Medulla oblongata (tissue), 1 donor: ENCODE measurements around the gene S100A11.
"Not testable (repeated sequence)": the region's sequence is repeated elsewhere in the genome, so short reads cannot be mapped to it uniquely, and the experiment has no call there.

Experiments used
- DNase-seq: peaks from one replicate; pipeline ENCODE4 v3.0.0-alpha.2; 2015; ENCODE audit errors: extremely low spot score

The S100A11 gene

DNA sequence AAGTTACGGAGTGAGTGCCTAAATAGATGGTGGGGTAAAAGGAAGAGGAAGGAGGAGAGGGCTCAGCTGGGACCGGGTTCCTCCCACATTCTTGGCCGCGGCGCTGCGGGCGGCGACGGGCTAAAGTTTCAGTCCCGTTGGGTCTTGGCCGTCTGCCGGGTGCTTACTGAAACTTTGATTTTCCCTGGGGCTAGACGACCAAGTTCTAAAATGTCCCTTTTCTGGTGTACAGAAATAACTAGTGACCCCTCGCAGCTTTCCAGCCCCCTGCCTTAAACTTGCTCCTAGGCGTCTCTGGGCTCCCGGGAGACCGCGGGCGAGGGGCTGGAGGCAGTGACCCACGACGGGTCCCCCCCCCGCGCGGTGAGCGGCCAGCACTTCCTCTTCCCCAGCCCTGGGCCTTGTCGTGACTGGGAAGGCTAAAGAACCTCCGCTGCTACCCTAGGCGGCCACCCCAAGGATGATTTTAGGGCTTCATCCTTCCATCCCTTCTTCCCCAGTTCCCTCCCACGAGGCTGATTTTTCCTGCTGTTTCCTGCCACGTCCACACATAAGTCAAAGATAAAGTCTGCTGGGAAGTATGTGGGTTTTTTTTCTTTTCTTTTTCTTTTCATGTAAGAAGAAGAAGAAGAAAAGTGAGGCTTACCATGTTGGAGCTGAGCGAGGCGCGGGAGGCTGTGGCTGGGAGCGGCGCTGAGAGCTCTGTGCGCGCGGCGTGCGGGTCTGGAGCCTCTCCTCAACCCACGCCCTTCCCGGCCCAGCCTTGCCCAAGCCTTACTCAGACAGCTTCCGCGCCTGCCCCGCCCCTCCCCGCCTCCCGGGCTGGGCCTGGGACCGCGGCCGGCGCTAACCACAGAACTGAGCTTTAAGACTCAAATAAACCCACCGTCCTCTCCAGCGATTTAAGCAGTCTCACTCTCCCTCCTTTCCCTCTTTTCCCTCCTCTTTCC lies at the start of gene S100A11:
Gene S100A11 (minus strand): TSS at position 738 of the 950 bp plus-strand sequence. CDS start 89 bp downstream, at position 649.
- DNase-seq, result peak; percentile 69

DNA sequence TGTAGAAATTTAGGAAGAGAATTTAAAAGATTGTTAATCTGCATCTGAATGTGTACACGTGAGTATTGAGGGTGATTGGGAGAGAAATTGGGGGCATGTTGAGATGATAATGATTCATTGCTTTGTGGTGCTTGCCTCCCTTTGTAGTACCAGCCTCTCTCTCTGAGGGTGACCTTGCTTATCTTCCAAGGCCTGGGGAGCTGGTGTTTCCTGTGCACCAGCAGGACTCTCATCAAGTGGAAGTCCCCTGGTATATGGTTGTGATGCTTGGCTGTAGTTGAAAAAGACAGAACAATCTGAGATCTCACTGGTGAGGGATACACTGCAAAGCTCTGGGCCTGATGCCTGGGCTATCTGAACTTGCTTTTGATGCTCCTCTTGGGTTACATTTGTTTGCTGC lies 48.0 kb upstream of the S100A11 start:
- no peak for DNase-seq

DNA sequence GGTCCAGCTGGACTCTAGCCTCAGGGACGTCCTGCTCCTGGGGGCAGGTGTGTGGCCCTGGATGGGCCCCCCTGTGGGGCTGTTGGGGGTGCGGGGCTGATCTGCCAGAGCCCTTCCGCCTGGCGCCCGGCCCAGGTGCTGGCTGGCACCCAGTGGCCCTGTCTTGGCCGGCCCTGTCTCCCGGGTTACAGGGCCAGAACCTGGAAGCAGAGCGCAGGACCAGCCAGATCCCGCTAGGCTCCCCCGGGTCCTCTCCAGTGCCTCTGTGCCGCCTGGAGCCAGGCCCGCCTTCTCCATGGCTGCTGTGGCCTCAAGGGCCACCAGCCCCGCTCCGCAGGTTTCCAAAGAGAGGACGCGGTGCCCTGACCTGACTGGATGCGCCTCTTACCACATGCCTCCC lies 44.2 kb upstream of the S100A11 start:
- DNase-seq, result not testable (repeated sequence)

DNA sequence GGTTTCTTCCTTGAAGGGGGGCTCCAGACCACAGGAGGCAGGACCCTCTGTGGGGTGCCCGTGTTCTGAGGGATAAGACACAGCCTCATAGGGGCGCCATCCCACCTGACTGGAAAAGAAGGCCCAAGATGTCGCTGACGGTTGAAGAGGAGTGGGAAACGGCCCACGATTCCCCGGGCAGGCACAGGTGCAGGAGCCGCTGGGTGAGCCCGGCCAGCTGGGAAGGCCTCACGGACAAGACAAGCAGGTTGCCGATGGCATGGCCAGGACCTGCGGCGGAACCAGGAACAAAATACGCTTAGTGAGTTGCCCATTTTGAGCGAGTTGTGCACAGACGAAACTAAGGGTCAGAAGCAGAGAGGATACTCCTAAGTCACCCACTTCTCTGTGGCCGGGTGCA lies 43.7 kb upstream of the S100A11 start:
- DNase-seq, result not testable (repeated sequence)

DNA sequence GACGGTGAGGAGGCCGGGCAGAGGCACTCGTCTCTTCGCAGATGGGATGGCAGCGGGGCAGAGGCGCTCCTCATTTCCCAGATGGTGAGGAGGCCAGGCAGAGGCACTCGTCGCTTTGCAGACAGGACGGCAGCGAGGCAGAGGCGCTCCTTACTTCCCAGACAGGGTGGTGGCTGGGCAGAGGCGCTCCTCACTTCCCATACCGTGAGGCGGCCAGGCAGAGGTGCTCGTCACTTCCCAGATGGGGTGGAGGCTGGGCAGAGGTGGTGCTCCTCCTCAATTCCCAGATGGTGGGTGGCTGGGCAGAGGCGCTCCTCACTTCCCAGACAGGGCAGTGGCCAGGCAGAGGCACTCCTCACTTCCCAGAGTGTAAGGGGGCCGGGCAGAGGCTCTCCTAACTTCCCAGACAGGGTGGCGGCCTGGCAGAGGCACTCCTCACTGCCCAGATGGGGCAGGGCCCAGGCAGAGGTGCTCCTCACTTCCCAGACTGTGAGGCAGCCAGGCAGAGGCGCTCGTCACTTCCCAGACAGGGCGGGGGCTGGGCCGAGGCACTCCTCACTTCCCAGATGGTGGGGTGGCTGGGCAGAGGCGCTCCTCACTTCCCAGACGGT lies 42.1 kb upstream of the S100A11 start:
- DNase-seq, result no peak

DNA sequence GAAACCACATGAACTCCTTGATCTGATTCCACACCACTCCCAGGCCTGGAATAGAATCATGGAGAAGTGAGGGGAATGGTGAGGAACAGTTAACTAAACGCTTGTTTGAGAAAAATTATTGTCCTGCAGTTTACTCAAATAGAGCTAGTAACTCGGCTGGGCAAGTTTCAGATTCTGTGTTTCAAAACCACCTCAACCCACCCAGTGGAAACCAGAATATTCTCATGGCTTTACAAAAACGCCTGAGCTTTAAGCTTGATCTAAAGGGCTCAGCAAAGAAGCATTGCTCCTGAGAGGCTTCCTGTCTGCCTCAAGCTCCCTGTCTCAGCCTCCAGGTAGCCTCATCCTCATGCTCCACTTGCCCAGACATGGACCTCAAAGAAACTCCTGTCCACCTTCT lies 35.5 kb upstream of the S100A11 start:
- no peak for DNase-seq

DNA sequence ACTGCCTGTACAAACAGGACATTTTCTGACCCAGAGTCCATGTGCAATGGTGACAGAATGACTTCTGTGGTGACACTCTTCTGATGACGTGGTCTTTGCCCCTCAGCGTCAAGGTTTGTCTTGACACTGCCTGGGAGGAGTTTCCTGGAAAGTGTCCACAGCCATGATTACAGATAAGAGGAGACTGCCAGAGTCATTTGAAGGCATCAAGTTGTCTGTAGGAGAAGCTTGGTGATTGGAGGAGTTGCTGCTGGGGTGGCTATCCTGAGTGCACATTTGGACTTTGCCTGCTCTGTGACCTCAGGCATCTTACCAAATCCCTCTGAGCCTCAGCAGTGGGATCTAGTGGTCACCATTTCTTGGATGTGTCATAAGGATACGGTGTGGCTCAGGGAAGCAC lies 34.3 kb upstream of the S100A11 start:
- no peak for DNase-seq

DNA sequence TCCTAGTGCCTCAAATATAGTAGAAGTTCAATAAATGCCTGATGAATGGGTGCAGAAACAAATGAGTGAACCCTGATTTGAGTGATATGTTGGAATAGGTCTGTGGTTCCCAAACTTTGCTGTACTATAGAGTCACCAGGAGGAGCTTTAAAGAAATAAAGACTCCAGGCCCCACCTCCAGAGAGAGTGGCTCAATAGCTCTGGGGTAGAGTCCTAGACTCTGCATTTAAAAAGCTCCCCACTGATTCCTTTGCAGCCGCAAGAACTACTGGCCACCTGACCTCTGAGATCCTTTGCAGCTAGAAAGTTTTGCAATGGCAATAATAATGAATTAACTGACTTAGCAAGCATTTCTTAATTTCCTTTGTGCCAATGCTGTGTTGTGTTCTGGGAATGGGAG lies 31.1 kb upstream of the S100A11 start:
- DNase-seq, result no peak

DNA sequence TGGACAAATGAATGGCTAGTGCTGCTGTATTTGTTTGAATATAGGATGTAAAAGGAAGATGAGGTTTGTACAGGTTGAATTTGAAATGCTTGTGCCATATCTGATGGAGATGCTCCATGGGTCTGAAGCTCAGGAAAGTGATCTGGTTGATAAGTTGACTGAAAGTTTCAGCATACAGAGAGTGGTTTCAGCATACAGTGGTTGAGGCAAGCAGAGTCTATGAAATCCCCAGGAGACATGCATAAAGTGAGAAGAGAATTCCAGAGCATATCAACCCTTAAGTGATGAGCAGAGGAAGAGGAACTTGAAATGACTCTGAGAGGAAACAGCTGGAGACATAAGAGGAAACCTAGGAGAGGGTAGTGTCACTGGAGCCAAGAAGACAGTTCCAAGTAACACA lies 30.3 kb upstream of the S100A11 start:
- DNase-seq, result no peak

DNA sequence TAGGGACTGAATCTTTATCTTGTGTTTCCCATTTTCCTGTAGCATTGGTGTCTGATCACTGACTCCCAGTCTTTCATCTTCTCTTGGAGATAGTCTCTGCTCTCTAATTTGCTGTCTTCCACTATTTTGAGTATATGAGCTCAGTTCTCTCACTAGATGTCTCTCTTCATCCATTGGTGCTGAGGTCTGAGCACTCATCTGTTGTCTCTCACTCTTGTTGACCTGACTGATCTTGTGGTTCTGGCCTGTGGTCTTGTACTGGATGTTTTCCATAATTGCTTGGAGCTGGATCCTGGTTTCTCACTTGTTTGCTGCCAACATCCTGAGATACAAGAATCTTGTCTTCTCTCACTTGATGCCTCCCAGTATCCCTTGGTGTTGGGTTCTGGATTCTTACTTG lies 25.1 kb upstream of the S100A11 start:
- DNase-seq, result no peak

DNA sequence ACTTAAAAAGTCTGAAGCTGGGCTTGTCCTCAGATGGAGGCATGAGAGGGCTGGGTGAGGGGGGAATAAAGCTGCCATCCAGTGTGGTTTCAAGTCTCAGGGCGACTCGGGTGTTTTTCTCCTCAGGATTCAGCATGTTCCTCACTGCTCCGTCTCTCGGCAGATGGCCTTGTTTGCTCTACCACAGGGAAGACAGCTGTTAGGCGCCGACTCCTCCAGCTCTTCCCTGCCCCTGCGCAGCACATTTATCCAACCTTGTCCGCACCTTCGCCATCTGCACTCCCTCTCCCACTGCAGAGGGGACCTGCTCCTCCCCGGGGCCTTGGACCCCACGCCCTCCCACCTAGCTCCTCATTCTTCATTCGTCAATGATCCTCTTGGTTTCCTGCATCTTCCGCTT lies 16.6 kb upstream of the S100A11 start:
- DNase-seq, result no peak

DNA sequence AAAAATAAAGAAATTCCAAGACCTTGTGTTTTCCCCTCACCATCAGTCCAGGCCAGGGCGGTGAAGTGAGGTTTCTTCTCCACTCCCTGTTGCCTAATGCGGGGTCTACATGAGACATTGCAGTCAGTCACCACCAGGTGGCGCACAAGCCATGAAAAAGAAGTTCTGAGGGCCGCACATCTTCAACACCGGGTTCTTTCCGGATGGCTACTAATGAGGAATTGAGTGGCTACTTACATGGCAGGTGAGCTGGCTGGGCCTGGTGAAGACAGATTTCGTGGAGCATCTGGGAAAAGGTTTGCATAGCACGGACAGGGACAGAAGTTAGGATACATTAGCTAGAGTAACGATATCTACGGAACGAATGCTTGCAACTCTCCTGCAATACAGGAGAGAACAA lies 15.8 kb upstream of the S100A11 start:
- peak; percentile 92 for DNase-seq

DNA sequence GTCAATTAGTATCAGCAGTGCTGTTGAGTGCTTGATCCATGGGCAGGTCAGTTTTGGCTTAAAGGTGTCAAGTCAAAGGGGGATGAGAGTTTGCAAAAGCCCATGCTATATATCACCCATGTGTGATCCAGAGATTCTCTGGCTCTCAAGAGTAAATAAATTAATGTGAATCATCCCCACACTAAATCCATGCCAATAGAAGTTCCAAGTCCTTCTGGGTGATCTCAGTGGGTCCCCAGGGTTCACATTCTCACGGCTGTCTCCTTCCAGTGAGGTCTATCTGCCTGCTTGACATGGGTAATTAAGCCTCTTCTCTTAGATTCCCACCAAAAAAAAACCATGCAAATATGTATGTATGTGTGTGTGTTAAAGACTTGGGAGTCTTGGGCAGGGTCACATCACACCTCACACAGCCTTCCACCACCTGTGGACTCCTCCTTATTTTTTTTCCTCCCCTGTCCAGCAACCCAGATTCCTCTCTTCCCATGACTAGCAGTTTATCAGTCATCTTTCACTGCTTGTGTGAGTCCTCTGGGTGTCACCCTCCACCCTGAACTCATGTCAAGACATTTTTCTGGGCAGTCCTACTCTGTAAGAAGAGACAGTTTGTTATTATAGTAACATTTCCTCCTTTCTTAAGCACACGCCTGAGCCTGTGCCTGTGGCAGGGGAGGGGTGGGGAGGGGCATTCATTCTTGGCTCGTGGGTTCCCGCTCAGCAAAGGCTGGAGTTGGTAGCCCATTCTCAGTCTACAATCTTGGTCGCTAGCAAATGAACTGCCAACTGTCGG lies 14.3 kb upstream of the S100A11 start:
- no peak for DNase-seq

DNA sequence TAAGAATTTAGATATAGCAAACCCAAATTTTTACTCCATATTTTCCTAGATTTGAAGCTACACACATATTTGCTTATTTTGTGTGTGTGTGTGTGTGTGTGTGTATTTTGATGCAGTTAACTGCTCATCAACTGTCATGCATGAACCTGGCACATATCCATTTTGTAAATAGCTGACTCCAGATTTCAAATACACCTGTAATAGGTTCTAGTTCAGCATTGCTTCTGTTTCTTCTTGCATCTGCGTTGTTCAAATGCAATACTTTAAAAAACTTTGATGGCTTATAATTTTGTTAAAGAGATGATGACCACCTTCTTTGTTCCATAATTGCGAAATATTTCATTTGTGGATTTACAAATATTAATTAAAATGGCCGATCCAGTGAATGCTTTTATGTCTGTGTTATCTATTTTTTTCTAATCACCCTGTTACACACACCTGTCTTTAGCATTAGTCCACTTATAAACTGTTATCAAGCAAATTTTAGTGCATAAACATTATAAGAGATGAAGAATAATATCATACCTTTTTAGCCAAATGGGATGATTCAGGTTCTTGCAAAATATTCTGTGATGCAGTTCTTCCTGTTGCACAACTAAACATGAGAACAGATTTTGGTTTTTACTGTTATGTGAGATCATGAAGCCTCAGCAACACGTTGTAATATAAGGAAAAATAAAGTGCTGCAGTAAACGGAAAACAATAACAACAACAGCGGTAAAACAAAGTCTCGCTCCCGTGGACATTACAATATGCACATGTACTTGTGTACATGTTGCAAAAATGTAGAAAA lies 12.7 kb upstream of the S100A11 start:
- no peak for DNase-seq

DNA sequence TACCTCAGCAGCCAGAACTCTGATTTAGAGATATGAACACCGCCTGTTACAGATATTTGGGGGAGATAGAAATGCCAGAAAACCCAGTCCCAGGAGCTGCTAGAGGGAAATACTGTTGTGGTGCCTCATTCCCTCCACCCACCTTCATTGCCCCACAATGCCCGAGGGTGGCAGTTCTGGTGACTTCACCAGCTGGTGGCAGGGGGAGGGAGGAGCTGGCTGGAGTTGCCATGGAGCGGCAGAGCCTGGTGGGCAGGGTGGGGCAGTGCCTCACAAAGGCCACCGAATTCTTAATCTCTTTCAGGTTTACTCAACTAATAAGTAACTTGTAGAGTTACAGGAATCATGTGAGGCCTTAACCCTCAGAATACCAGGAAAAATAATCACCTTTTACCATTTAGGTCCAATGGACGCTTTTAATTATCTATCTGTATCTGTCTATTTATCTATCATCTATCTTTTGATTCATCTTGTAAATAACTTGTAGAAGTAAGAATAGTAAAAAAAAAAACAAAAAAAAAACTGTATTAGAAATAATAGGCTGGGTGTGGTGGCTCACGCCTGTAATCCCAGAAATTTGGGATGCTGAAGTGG lies 11.7 kb upstream of the S100A11 start:
- DNase-seq, result no peak

DNA sequence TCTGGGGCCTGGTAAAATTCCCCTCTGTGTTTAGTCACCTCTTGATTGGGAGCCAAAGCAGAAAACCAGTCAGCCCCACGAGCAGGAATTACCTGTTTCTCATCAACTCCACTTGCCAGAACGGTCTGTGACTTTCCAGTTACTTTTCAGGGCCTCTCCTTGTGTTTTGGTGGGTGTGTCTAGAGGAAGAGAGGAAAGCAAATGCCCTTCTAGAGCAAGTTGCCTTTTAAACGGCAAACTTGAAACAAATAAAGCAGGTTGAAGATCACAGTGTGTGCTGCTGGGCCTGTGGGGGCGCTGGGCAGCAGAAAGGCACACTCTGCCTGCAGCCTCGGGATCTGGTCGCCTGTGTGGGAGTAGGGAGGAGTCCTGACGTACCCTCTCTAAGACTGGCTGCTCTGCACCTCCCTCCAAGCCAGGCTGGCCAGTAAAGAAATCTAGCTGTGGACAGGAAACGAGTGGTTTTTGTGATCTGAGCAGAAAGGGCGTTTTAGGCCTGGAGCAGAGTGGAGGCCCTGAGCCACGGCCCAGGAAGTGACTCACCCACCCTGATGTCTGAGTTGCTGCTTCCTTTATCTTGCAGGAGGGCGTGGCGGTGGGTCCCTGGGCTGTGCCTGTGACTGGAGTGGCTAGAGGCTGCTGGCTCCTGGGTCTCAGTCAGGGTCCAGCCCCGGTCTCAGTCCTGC lies 11.1 kb upstream of the S100A11 start:
- peak; percentile 88 for DNase-seq

DNA sequence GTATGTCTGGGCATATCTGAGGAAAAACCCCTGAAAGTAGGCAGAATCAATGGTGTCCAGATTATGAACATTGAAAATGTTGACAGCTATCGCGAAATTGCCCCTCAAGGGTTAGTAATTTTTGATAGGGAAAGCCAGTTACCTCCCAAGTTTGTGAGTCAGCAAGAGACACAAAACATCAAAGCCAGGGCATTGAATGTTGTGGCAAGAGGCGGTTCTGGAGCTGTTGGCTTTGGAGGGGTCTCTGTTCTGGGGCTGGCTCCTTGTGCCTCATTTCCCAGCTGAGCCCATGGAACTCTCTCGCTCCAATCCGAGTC lies 10.6 kb upstream of the S100A11 start:
- DNase-seq, result no peak

DNA sequence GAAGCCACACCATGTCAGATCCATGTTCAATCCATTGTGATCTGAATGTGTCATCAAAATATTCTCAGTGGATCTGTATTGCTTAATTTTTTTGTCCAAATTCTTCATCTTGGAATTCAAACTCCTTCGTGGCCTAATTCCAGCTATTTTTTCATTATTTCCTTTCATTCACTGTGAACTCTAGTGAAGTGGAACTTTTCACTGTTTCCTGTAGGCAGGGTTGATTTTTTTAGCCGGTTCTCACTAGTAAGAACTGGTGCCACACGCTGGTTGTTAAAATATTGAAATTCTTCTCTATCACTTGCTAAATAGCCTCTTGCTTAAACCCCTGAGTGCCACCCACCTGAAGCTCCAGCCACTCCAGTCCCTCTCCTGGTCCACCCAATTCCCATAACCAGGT lies 7.6 kb upstream of the S100A11 start:
- no peak for DNase-seq

DNA sequence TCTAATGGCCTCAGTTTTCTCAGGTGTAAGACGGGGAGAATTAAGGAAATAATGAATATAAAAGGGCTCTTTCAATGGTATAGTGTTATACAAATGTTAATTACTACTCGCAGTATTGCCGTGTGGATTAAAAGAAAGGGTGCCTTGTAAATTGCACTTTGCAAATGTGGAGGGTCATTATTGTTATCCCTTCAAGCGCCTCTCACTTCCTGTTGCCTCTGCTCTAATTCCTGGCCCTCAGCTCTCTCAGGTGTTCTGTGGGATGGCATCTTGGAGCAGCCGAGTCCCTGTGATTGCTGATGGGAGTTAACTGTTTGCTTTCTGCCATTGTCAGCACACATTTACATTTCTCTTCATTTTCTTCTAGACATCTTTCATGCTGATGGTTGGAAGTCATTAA lies 7.1 kb upstream of the S100A11 start:
- DNase-seq, result no peak

DNA sequence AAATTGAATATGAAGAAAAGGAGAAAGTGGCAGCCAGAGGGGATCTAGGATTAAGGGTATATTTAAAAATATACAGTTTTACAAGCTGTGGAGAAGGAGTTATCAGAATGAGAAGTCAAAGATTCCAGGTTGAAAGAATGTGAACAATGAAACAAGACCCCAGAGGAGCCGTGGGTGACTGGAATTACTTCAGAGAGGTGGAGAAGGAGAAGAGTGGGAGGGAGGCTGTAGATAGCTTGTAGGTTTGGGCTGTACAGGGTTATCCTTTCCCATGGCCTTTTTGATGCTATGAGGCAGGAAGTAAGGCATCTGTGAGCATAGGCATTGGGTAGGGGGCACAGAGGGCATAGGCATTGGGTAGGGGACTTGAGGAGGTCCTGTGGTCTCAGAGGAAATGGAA lies 5.2 kb upstream of the S100A11 start:
- no peak for DNase-seq

DNA sequence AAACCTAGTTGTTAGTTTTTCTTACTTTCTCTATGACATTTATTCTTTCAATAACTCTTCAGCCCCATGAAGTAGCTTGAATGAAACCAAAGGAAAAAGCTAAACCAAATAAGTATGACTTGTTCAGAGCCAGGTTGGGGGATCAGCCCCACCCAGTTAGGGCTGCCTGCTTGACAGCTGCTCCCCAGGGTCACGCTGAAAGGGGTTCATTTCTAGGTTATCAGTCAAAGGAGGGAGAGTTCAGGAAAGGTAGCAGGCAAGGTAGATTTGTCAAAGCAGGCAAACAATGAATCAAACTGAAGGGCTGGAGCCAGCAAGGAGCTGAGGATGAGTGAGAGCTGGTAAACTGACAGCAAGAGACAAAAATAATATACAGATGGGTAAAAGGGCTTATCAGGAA lies 3.1 kb upstream of the S100A11 start:
- DNase-seq, result no peak
